Upper lobe of left lung (tissue), 4 donors: ENCODE data around the gene MARK2.
"Not testable (repeated sequence)": the region's sequence is repeated elsewhere in the genome, so short reads cannot be mapped to it uniquely, and the experiment has no call there.

Experiments used
- EP300 ChIP-seq, 4 donors: sonication (generic); formaldehyde crosslinking; IDR thresholded peaks; one replicate each; pipeline ENCODE4 v1.5.1; 2017; ENCODE audit warnings: antibody characterized with exemption in 4 of 4, control low read depth in 2 of 4
- POLR2A ChIP-seq, 4 donors: fragments of 450-650 bp; IDR thresholded peaks; one replicate each; pipeline ENCODE4 v1.5.1; 2016 to 2017; ENCODE audit warnings: antibody characterized with exemption in 4 of 4, mild to moderate bottlenecking in 2 of 4
- TF ChIP-seq, protein P1 (sequence below), 6 experiments: fragments of 450-650 bp in 4 of 6; fragments of 200-600 bp in 2 of 6; sonication (generic) in 2 of 6; IDR thresholded peaks; one replicate each; pipeline ENCODE4 v1.5.1; 2016 to 2019; ENCODE audit warnings: antibody characterized with exemption in 6 of 6

DNA sequence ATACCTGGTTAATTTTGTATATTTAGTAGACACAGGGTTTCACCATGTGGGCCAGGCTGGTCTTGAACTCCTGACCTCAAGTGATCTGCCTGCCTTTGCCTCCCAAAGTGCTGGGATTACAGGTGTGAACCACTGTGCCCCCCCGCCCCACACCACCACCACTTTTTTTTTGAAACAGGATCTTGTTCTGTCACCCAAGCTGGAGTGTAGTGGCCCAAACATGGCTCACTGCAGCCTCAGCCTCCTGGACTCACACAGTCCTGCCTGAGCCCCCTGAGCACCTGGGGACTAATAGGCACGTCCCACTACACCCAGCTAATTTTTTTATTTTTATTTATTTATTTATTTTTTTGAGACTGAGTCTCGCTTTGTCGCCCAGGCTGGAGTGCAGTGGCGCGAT lies 24.7 kb downstream of the MARK2 start:
- not testable (repeated sequence) for TF ChIP-seq POLR2A, EP300 (IDR thresholded peaks at IDR 0.05)
- TF ChIP-seq, protein P1, sequence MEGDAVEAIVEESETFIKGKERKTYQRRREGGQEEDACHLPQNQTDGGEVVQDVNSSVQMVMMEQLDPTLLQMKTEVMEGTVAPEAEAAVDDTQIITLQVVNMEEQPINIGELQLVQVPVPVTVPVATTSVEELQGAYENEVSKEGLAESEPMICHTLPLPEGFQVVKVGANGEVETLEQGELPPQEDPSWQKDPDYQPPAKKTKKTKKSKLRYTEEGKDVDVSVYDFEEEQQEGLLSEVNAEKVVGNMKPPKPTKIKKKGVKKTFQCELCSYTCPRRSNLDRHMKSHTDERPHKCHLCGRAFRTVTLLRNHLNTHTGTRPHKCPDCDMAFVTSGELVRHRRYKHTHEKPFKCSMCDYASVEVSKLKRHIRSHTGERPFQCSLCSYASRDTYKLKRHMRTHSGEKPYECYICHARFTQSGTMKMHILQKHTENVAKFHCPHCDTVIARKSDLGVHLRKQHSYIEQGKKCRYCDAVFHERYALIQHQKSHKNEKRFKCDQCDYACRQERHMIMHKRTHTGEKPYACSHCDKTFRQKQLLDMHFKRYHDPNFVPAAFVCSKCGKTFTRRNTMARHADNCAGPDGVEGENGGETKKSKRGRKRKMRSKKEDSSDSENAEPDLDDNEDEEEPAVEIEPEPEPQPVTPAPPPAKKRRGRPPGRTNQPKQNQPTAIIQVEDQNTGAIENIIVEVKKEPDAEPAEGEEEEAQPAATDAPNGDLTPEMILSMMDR (IDR thresholded peaks at IDR 0.05) = not testable (repeated sequence)
